Skeletal muscle tissue (tissue), 4 donors: ENCODE results near the gene MRPS9. TPM values are rescaled to one million over a fixed set of nuclear protein-coding genes. Genes with fewer than 3 reads are reported as not detected.

Source experiments
- H3K27ac ChIP-seq: one replicate; pipeline ENCODE4 v1.7.0; 2013; ENCODE audit warnings: mild to moderate bottlenecking, low read depth, low read length, inconsistent platforms
- H3K27me3 ChIP-seq, 3 donors: one replicate each; pipeline ENCODE4 v1.7.0; 2013; ENCODE audit warnings: low read length in 3 of 3; ENCODE audit not compliant: control insufficient read depth in 3 of 3, insufficient read depth in 3 of 3
- H3K36me3 ChIP-seq, 3 donors: one replicate each; pipeline ENCODE4 v1.7.0; 2013; ENCODE audit warnings: low read length in 3 of 3; ENCODE audit not compliant: control insufficient read depth in 3 of 3, insufficient read depth in 3 of 3
- H3K4me1 ChIP-seq, 3 donors: one replicate each; pipeline ENCODE4 v1.7.0; 2013; ENCODE audit warnings: low read length in 3 of 3, mild to moderate bottlenecking in 3 of 3; ENCODE audit not compliant: control insufficient read depth in 3 of 3, insufficient read depth in 3 of 3
- H3K4me3 ChIP-seq, 3 donors: one replicate each; pipeline ENCODE4 v1.7.0; 2013; ENCODE audit warnings: low read length in 3 of 3
- H3K9ac ChIP-seq, 3 donors: one replicate each; pipeline ENCODE4 v1.7.0; 2013; ENCODE audit warnings: low read length in 3 of 3, mild to moderate bottlenecking in 3 of 3, moderate library complexity in 2 of 3, low read depth in 1 of 3
- H3K9me3 ChIP-seq, 3 donors: one replicate each; pipeline ENCODE4 v1.7.0; 2013; ENCODE audit warnings: low read length in 3 of 3; ENCODE audit not compliant: control insufficient read depth in 3 of 3
- total RNA-seq: library from RNA; depleted of rRNA; stranded (reverse); fragments of >200 nt; gene quantifications from one replicate; pipeline ENCODE4 v1.2.3, GENCODE V29; 2014
- donor health status: Osteomylitis.

Gene MRPS9
- total RNA-seq, 1 donor from 2014 or later: 23.5 TPM

DNA sequence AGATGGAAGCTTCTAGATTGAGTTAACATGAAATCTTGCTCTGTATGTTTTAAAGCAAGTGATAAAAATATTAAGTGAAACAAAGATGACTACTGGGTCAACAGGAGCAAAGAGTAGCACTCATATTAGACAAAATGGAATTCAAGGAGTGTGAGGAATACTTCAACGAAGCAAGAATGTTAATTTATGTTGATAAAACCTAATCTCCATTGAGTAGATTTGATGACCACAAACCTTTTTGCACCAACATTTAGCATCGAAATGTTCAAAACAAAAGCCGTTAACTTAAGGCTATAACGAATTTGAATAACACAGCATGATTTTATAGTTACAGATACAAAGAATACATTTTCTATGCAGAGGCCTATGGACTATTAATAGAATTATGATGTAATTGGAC, 35.7 kb downstream of the MRPS9 start:
- H3K4me1 ChIP-seq: no peaks in the 10 kb centered on the region
- no peak overlapping the region for H3K4me3 ChIP-seq
- H3K9me3 ChIP-seq: no peaks in the 10 kb centered on the region
- peaks cover 0 to 9% (median 3%) of the 10 kb centered on the region in 3 donors for H3K36me3 ChIP-seq
- no peak overlapping the region for H3K9ac ChIP-seq
- H3K27ac ChIP-seq: no peak overlapping the region
- no peaks in the 10 kb centered on the region for H3K27me3 ChIP-seq

DNA sequence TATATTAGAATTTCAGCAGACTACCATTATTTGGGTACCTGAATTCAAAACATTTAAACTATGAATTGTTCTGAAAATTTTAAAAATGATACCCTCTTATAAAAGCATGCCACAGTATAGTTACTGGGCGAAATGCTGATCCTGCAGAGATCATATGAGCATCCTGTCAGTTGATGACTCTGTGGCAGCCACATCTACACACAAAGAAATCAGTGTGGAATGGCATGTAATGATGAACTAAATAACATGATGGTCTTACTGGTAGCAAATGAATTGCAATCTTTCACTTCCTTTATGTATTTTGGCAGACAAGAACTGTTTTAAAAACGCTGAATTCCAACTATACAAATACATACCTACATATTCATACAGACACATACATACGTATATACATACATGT, 38.3 kb downstream of the MRPS9 start:
- H3K9ac ChIP-seq: no peak overlapping the region
- no peak overlapping the region for H3K4me3 ChIP-seq
- no peak overlapping the region for H3K27ac ChIP-seq
- H3K4me1 ChIP-seq: peaks cover 0 to under 1% (median under 1%) of the 10 kb centered on the region in 3 donors
- H3K27me3 ChIP-seq: no peaks in the 10 kb centered on the region
- no peaks in the 10 kb centered on the region for H3K9me3 ChIP-seq
- H3K36me3 ChIP-seq: peaks cover 0 to 9% (median 5%) of the 10 kb centered on the region in 3 donors

- no peak overlapping the region for H3K4me3 ChIP-seq
- H3K4me1 ChIP-seq: peaks cover 0 to 3% (median 2%) of the 10 kb centered on the region in 3 donors
- H3K9ac ChIP-seq: no peak overlapping the region
- no peaks in the 10 kb centered on the region for H3K9me3 ChIP-seq
- H3K36me3 ChIP-seq: peaks cover 0 to 7% (median 6%) of the 10 kb centered on the region in 3 donors
- H3K27me3 ChIP-seq: no peaks in the 10 kb centered on the region
- H3K27ac ChIP-seq: no peak overlapping the region
Measured at GRCh38 chr2:105078906-105079495, 41.1 kb downstream of the MRPS9 start.

GRCh38 chr2:105080461-105080860, 42.6 kb downstream of the MRPS9 start:
- Histone ChIP-seq H3K27me3 (no peaks in the 10 kb centered on the region), H3K9me3 (no peaks in the 10 kb centered on the region), H3K4me1 (peaks cover 0 to 3% (median 2%) of the 10 kb centered on the region in 3 donors), H3K4me3 (no peak overlapping the region), H3K9ac (no peak overlapping the region), H3K27ac (no peak overlapping the region), H3K36me3 (peaks cover 0 to 3% (median 2%) of the 10 kb centered on the region in 3 donors)

DNA sequence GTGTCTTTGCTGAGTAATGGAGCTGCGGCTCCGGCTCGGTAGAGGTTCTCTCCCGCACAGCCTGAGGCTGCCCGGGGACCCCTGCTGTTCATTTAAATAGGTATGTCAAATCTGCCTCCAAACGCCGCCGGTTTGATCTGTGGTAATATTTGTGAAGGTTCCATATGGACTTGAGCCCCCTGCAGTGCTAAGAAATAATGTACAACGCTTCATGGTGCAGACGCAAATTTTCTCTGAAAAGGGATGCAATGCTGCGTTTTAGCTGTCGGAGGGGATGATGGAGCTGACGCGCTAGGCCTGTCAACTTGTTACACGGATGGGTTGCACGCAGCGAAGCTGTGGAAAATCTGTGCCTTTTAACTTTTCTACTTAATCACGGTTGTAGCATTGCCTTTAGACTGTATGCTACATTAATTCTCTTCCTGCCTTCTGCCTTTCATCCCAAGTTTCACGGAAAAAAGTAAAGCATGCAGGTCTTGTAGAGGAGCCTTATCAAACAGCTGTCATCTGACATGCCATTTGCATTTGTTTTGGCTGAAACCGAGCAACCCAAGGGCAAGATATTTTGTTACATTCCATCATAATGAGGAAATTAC, 43.2 kb downstream of the MRPS9 start:
- no peaks in the 10 kb centered on the region for H3K9me3 ChIP-seq
- H3K9ac ChIP-seq: no peak overlapping the region
- H3K27me3 ChIP-seq: no peaks in the 10 kb centered on the region
- H3K4me1 ChIP-seq: peaks cover 0 to 3% (median 2%) of the 10 kb centered on the region in 3 donors
- H3K36me3 ChIP-seq: peaks cover 0 to 3% (median 2%) of the 10 kb centered on the region in 3 donors
- no peak overlapping the region for H3K4me3 ChIP-seq
- H3K27ac ChIP-seq: no peak overlapping the region

DNA sequence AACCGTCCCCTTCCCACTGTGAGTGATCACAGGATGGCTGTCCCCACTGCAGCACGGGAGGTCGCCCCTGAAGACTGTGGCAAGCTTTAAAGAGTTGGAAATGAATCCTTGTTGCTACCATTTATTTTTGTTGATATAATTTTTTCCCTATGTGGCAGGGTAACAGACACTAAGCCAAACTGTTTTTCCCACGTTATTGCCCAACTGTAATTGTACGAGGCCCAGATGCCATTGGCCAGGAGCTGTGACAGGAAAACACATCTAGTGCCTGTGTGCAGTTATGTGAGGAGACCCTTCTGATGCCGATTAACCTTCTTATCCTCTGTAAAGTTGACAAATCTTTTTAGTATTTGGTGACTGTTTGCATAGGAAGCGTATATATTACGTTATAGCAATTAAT, 44.2 kb downstream of the MRPS9 start:
- no peaks in the 10 kb centered on the region for H3K27me3 ChIP-seq
- no peak overlapping the region for H3K4me3 ChIP-seq
- no peak overlapping the region for H3K27ac ChIP-seq
- H3K9ac ChIP-seq: no peak overlapping the region
- peaks cover 0 to 3% (median 2%) of the 10 kb centered on the region in 3 donors for H3K36me3 ChIP-seq
- peaks cover 0 to 3% (median 2%) of the 10 kb centered on the region in 3 donors for H3K4me1 ChIP-seq
- no peaks in the 10 kb centered on the region for H3K9me3 ChIP-seq

- no peaks in the 10 kb centered on the region for H3K27me3 ChIP-seq
- peaks cover 0 to 6% (median 6%) of the 10 kb centered on the region in 3 donors for H3K36me3 ChIP-seq
- H3K9me3 ChIP-seq: no peaks in the 10 kb centered on the region
- peaks cover 0 to 3% (median 2%) of the 10 kb centered on the region in 3 donors for H3K4me1 ChIP-seq
- no peak overlapping the region for H3K27ac ChIP-seq
- H3K4me3 ChIP-seq: no peak overlapping the region
- no peak overlapping the region for H3K9ac ChIP-seq
Measured at GRCh38 chr2:105085525-105085924, 47.7 kb downstream of the MRPS9 start.

DNA sequence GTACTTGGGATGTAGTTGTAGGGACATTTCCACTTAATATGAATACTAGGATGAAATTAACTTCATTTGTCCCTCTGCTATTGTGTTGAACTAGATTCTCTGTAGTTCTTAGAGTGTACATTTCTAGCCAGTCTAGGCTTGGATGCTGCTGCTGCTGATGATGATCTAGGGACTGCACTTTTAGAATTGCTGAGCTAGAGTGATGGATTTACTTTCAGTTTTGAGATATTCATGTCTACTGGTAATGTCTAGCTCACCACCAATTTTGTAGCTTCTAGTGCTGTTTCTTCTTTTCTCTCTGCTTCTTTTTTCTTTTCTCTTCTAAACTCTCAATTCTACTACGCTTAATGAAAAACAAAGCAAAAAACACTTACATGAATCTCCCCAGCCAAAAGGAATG, 49.4 kb downstream of the MRPS9 start:
- H3K27me3 ChIP-seq: no peaks in the 10 kb centered on the region
- H3K4me3 ChIP-seq: no peak overlapping the region
- H3K9ac ChIP-seq: no peak overlapping the region
- no peaks in the 10 kb centered on the region for H3K4me1 ChIP-seq
- no peak overlapping the region for H3K27ac ChIP-seq
- H3K36me3 ChIP-seq: peaks cover 3 to 6% (median 3%) of the 10 kb centered on the region in 3 donors
- no peaks in the 10 kb centered on the region for H3K9me3 ChIP-seq

GRCh38 chr2:105090091-105090490, 52.2 kb downstream of the MRPS9 start:
- H3K9ac ChIP-seq: no peak overlapping the region
- H3K4me3 ChIP-seq: no peak overlapping the region
- H3K36me3 ChIP-seq: peaks cover 3 to 10% (median 9%) of the 10 kb centered on the region in 3 donors
- no peaks in the 10 kb centered on the region for H3K4me1 ChIP-seq
- no peaks in the 10 kb centered on the region for H3K9me3 ChIP-seq
- no peaks in the 10 kb centered on the region for H3K27me3 ChIP-seq
- no peak overlapping the region for H3K27ac ChIP-seq

DNA sequence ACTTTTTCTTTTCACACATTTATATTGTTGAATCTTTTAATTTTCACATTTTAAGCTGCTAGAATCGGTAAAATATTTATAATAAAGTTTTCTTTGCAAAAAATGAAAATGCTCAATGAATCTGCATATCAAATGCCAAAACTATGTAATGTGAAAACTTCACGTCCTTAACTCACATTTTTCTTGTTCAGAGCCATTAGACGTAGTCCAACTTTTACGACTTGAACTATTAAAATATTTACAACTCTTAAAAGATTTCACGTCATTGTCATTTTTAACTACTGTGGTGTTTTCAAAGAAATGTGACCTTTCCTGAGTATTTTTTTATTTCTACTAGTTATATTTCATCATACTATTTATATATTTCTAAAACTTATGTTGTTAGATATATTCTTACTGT, 54.9 kb downstream of the MRPS9 start:
- no peak overlapping the region for H3K4me3 ChIP-seq
- peaks cover 9 to 24% (median 19%) of the 10 kb centered on the region in 3 donors for H3K36me3 ChIP-seq
- H3K27me3 ChIP-seq: no peaks in the 10 kb centered on the region
- H3K27ac ChIP-seq: no peak overlapping the region
- no peaks in the 10 kb centered on the region for H3K9me3 ChIP-seq
- H3K4me1 ChIP-seq: no peaks in the 10 kb centered on the region
- no peak overlapping the region for H3K9ac ChIP-seq
